GM20431 (cell line): Measurements from ENCODE around the gene TDRD9.
"Not testable (repeated sequence)": the region's sequence is repeated elsewhere in the genome, so short reads cannot be mapped to it uniquely, and the experiment has no call there.

Source experiments
- in situ Hi-C: fragments of 300-500 bp; cut with MseI, MboI; formaldehyde crosslinking; loops from one replicate; pipeline ENCODE4 v1.15.0; 2020; ENCODE audit warnings: low sequenced_read_pairs; ENCODE audit not compliant: unreplicated experiment

The TDRD9 gene

DNA sequence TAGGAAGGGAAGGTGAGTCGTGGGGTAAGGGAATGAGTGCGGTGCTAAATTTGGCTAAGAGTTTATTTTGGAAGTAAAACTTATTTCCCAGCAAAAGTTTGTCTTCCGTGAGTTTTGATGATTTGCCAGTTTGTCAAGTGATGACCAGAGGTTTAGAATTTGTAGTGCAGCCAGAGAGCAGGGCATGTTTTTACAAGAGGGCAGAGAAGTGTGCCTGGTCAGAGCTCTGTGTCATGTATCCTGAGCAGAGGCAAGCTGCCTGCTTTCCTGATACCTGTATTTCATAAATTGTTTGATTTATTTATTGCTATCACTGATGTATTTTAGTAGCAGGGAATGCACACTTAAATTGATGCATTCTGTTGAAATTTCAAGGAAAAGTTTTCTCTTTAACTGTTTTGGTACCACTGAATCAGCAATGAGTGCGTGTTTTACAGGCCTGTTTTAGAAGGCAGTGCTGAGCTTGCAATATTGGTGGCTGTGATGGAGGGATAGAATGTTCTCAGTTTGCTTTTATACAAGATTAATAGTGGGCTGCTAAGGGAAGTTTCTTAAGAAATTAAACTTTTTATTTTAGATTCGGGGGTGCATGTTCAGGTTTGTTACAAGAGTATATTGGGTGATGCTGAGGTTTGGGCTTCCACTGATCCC lies 33.8 kb downstream of the TDRD9 start:
- in situ Hi-C loops, result no loop called here

DNA sequence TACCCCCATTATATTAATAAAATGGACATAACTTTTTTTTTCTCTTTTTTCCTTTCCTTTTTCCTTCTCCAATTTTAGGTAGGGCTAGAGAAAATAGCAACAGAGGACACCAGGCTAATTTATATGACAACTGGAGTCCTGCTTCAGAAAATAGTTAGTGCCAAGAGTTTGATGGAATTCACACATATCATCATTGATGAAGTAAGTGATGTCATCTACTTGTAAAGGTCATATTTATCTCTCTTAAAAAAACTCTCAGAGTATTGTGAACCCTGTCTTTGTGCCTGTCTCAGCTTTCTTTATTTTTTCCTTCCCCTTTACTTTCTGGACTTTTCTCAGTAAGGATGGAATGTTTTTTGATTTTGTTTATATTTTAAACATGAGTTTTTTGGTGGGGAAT lies 38.4 kb downstream of the TDRD9 start:
- in situ Hi-C loops, result no loop called here

DNA sequence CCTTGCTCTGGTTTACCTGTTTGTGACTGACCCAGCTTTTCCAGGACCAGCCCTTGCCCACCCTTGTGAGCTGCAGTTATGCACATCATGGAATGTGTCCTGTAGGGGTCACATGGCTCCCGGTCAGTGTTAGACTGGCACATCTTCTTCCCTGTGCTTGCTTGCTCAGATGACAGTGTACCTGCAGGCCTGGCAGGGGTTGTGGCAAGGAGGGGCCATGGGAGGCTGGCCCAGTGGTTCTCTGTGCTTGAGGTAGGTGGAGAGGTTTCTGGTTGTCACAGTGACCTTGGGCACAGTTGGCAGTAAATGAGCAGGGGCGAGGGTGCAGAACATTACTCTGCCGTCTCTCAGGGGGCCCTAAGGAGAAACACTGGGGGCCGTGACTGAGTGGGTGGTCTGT lies 41.7 kb downstream of the TDRD9 start:
- in situ Hi-C loops, result no loop called here

DNA sequence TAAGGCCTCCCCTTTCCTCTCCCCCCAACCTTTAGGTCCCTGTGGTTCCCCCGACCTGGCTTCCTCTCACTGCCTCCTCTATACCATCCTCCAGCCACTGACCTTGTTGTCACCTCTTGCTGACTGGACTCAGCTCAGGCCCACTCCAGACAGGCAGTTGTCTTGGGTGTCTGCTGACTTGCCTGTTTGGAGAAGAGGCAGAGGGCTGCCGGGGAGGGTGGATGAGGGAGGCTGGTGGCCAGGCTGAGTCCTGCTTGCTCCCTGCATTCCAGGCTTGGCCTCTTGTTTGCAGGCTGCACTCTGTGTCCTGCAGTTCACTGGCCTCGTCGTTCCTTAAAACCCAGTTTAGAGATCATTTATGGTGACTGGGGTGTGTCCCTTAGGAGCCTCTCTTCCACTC lies 45.1 kb downstream of the TDRD9 start:
- in situ Hi-C loops, result no loop called here

DNA sequence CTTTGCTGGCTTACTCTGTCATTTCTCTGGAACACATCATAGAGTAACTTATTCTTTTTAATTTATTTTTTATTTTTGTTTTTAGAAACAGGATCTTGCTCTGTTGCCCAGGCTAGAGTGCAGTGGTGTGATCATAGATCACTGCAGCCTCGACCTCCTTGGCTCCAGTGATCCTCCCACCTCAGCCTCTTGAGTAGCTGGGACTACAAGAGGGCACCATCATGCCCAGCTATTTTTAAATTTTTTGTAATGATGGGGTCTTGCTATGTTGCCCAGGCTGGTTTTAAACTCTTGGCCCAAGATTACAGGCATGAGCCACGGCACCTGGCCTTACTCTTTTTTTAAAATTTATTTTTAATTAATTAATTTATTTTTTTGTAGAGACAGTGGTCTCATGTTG lies 46.3 kb downstream of the TDRD9 start:
- in situ Hi-C loops, result no loop called here

- in situ Hi-C loops, result not testable (repeated sequence)
Measured at GRCh38 chr14:103980623-103981238, 52.5 kb downstream of the TDRD9 start.

DNA sequence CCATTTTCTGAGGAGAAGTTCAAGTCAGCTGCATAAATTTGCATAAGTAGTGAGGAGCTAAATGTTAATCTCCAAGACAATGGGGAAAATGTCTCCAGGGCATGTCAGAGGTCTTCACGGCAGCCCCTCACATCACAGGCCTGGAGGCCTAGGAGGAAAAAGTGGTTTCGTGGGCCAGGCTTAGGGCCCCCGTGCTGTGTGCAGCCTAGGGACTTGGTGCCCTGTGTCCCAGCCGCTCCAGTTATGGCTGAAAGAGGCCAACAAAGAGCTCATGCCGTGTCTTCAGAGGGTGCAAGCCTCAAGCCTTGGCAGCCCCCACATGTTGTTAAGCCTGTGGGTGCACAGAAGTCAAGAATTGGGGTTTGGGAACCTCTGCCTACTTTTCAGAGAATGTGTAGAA lies 55.9 kb downstream of the TDRD9 start:
- in situ Hi-C loops, result no loop called here

DNA sequence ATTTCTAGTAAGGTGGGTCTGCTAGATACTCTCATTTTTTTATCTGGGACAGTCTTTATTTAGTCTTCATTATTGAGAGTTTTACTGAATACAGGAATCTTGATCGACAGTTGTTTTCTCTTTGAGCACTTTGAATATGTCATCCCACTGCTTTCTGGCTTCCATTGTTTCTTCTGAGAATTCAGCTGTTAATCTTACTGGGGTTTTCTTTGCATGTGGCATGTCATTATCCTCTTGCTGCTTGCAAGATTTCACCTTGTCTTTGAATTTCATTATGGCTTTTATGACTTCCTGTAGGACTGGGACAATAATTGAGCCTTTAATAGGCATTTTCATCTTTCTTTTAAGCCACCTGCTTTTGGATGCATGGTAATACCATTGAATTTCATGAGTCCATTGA lies 60.8 kb downstream of the TDRD9 start:
- in situ Hi-C loops, result no loop called here

GRCh38 chr14:103989964-103990363 lies 61.7 kb downstream of the TDRD9 start:
- in situ Hi-C loops, result no loop called here

- in situ Hi-C loops, result no loop called here
Measured at GRCh38 chr14:103994535-103995184, 66.4 kb downstream of the TDRD9 start.

DNA sequence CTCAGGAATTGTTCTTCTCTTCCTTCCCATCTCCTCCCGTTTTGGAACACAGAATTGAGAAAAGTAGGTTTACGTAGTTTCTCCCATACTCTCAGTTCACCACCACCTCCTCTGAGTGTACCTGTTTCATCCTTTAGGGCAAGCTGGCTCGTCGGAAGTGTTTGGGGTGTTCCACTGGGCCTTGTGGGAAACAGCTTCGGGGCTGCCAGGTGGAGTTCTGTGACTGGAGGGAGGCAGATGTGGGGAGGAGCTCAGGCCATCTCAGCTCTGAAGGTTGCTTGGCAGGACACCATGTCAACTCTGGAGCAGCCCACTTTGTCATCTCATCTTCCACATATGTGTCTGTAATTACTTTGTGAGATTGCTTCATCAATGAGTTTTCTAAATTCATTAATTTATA lies 67.6 kb downstream of the TDRD9 start:
- in situ Hi-C loops, result no loop called here

GRCh38 chr14:103997391-103997790 lies 69.1 kb downstream of the TDRD9 start:
- in situ Hi-C loops, result no loop called here

DNA sequence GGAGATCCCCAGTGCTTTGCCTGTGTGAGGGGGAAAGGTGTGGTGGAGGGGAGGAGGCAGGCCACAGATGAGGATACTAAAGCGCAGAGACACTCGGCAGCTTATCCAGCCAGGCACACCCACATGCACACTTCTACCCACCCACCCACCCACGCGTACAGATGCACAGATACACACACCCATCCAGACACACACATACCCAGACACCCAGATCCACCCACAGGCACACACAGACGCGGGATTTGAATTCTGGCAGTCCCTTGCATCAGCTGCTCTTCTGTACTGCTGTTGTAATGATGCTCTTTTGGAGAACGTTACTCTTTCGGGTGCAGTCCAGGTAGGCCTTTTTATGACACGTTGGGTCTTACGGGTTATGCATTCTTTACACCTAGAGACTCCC lies 69.8 kb downstream of the TDRD9 start:
- in situ Hi-C loops, result no loop called here

DNA sequence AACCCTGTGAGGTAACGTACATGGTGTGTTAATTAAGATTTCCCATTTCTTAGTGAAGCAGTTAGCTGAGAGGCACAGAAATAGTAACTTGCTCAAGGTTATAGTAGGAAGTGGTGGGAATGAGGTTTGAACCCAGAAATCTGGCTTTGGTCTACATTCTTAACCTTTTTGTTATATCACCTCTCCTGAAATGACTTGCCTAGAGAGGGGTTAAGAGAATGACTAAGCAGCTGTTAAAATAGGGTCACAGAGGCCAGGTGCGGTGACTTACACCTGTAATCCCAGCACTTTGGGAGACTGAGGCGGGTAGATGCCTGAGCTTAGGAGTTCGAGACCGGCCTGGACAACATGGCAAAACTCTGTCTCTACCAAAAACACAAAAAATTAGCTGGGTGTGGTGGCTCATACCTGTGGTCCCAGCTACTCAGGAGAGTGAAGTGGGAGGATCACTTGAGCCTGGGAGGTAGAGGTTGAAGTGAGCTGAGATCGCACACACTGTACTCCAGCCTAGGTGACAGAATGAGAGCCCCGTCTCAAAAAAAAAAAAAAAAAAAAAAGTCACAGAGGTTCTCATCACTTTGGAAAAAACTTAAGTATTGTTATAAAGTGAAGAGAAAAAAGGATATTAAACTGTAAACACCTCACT lies 71.7 kb downstream of the TDRD9 start:
- in situ Hi-C loops, result no loop called here

GRCh38 chr14:104001003-104001402 lies 72.7 kb downstream of the TDRD9 start:
- in situ Hi-C loops, result no loop called here

DNA sequence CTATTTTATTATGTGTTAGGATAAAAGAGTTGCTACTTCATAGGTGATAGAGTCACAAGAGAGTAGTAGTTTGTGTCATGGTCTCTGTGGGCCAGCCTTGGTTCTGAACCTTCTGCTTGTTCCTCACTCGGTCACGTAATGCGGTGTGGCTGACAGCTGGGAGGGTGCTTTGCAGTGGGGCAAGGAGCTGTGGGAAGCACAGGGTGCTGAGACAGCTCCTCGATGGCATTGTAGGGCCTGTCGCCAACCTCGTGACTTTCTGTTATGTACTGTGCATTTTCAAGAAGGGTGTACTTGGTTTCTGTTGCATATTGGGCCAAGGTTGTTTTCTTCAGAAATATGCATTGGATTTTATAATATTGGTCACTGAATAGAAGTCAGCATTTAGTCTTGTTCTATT lies 75.4 kb downstream of the TDRD9 start:
- in situ Hi-C loops, result no loop called here

GRCh38 chr14:104004849-104005248 lies 76.6 kb downstream of the TDRD9 start:
- in situ Hi-C loops, result no loop called here

GRCh38 chr14:104005489-104005888 lies 77.2 kb downstream of the TDRD9 start:
- in situ Hi-C loops, result no loop called here

GRCh38 chr14:104007121-104007520 lies 78.9 kb downstream of the TDRD9 start:
- in situ Hi-C loops, result no loop called here

DNA sequence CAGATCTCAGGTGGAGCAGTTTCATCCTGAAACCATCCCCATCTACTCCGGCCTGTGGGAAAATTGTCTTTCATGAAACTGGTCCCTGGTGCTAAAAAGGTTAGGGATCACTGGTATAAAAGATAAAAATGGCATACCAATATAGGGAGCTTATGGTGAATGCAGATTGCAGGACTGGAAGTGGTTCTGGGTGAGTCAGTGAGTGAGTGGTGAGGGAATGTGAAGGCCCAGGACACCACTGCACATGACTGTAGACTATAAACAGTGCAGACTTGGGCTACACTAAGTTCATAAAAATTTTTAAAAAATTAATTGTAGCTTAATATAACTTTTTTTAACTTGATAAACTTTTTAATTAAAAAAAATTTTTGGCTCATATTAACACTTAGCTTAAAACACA lies 81.0 kb downstream of the TDRD9 start:
- in situ Hi-C loops, result no loop called here

DNA sequence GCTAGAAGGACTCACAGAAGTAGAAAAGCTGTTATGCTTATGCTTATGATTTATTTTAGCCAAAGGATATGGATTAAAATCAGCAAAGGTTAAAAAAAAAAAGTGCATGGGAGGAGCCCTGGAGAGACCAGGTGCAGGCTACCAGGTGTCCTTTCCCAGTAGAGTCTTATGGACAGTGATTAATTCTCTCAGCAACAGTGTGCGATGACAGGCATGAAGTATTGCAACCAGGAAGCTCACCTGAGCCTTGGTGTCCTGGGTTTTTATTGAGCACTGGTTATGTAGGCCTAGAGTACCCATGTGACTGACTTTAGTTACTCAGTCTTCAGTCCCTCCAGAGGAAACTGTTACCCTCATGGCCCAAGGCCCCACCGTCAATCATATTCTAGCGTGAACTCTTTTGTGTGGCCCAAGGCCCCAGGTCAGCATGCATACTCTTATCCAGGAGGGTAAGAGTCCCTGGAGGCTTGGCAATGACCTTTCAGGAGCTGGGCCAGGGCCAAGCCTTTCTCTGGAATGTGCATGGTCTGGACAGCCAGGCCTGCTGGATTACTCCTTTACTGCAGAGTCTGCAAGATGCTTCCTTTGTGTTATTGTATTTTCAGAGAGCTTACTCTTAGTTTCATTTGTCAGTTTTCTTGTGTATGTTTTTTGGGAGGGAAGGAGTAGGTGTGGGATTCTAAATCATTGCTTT lies 83.7 kb downstream of the TDRD9 start:
- in situ Hi-C loops, result no loop called here
